Measurements from ENCODE around the gene ESR1. TPM values are rescaled to one million over a fixed set of nuclear protein-coding genes. Genes with fewer than 3 reads are reported as not detected.
A peak's percentile ranks its signal among the peaks of the same experiment; 100 is the strongest.

ESR1 gene
- total RNA-seq, 2 donors from 2014 or later = 0.47 to 0.67 TPM

DNA sequence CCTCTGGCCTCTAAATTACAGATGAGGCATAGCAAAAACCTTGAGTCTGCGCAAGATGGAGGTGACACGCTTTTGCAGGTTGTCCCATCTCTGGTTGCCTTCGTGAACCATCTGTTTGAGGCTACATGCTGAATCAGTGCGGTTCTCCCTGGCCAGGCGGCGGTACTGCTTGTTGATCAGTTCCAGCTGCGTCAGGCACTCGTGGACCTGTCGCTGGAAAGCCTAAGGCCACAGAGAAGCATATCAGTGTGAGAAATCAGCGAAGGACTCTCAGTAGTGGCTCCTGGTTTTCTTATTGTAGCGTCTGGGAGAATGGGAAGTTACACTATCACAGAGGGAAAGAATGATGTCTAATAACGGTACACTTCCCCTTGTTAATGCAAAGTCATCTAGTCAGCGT, 344.4 kb downstream of the ESR1 start:
- no peak overlapping the region for H3K27ac ChIP-seq
- peaks cover 0 to 1% of the 10 kb centered on the region in 2 donors for H3K4me1 ChIP-seq
- H3K36me3 ChIP-seq = peaks cover 95% of the 10 kb centered on the region
- H3K4me3 ChIP-seq = no peak overlapping the region
- no peaks in the 10 kb centered on the region for H3K9me3 ChIP-seq
- no peaks in the 10 kb centered on the region for H3K27me3 ChIP-seq
- TF ChIP-seq, protein P1, sequence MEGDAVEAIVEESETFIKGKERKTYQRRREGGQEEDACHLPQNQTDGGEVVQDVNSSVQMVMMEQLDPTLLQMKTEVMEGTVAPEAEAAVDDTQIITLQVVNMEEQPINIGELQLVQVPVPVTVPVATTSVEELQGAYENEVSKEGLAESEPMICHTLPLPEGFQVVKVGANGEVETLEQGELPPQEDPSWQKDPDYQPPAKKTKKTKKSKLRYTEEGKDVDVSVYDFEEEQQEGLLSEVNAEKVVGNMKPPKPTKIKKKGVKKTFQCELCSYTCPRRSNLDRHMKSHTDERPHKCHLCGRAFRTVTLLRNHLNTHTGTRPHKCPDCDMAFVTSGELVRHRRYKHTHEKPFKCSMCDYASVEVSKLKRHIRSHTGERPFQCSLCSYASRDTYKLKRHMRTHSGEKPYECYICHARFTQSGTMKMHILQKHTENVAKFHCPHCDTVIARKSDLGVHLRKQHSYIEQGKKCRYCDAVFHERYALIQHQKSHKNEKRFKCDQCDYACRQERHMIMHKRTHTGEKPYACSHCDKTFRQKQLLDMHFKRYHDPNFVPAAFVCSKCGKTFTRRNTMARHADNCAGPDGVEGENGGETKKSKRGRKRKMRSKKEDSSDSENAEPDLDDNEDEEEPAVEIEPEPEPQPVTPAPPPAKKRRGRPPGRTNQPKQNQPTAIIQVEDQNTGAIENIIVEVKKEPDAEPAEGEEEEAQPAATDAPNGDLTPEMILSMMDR (IDR thresholded peaks at IDR 0.05) = no peak
- no peak for DNase-seq (ENCODE audit: low spot score)

DNA sequence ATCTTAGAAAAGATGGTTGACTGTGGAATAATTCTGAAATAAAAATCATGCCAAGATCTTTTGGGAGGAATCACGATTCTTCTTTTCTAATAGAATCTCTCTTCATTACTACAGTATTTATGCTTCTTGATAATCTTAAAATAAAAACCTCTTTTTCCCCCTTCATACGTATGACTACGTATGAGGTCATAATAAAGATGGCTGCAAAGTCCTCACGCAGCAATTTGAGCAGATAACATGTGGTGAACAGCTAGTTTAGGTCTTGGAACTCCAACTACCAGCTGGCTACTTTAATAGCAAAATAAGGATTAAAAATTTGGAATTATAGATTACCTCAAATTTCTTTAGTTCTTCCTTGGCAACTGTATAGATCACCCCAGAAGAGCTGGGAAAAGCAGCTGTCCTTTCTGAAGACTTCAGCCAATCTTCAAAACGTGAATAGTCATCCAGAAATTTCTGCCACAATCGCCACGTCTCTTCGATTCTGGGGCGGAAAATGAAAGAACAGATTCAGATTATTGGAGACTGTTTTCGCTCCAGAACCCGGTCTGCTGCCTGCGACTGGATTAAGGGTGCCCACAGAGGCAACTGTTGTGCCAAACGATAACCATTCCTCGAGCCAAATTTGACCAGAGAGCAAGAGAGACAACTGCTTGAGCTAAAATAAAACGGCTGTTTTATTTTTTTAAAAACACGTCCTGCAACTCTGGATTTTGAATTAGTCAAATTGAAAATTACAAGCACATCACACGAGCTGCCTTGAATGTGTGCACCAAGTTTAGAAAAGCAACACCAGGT, 347.3 kb downstream of the ESR1 start:
- TF ChIP-seq, protein P1 (IDR thresholded peaks at IDR 0.05) = no peak
- Histone ChIP-seq H3K4me3 (no peak overlapping the region), H3K36me3 (peaks cover 79% of the 10 kb centered on the region), H3K27me3 (no peaks in the 10 kb centered on the region), H3K9me3 (no peaks in the 10 kb centered on the region), H3K4me1 (no peaks in the 10 kb centered on the region), H3K27ac (no peak overlapping the region)
- no peak for DNase-seq (ENCODE audit: low spot score)

DNA sequence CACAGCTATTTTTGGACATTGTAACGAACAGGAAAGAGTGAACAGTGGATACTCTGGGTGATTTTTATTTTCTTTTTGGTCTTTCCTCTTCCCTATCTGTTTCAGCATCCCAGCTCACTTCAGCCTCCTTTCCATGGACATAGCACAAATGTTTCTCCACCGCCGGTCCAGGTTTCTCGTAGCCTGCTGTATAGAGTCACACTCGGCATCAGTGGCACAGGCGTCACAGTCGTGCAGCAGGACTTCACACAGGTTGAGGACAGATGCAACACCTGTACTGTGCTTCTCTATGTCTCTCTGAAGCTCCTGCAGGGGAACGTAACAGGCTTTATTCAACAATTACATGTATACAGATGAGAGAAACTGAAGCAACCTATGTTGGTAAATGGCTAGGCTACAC, 348.3 kb downstream of the ESR1 start:
- TF ChIP-seq, protein P1 (IDR thresholded peaks at IDR 0.05) = no peak
- no peaks in the 10 kb centered on the region for H3K27me3 ChIP-seq
- H3K9me3 ChIP-seq = no peaks in the 10 kb centered on the region
- H3K4me1 ChIP-seq = no peaks in the 10 kb centered on the region
- DNase-seq (ENCODE audit: low spot score) = no peak
- H3K27ac ChIP-seq = no peak overlapping the region
- peaks cover 79% of the 10 kb centered on the region for H3K36me3 ChIP-seq
- no peak overlapping the region for H3K4me3 ChIP-seq

DNA sequence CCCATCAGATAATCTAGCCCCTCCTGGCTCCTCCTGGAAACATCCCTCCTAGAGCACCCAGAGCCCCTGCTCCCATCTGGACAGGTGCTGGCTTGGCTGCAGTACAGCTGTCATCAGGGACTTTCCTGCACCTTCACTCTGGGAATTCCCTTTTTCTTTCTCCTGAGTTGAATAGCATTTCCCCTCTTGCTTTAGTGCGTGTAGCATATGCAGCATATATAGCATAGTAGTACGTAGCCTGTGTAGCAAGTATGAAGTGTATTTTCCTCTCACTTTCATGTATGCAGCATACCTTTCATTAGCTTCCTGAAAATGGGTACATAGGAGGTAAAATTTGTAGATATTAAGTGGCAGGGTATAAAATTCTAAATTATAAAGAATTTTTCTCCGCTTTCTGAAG, 352.9 kb downstream of the ESR1 start:
- H3K9me3 ChIP-seq = no peaks in the 10 kb centered on the region
- H3K4me3 ChIP-seq = no peak overlapping the region
- peaks cover 47% of the 10 kb centered on the region for H3K36me3 ChIP-seq
- H3K4me1 ChIP-seq = no peaks in the 10 kb centered on the region
- H3K27me3 ChIP-seq = no peaks in the 10 kb centered on the region
- TF ChIP-seq, protein P1 (IDR thresholded peaks at IDR 0.05) = no peak
- DNase-seq (ENCODE audit: low spot score) = no peak
- H3K27ac ChIP-seq = no peak overlapping the region

DNA sequence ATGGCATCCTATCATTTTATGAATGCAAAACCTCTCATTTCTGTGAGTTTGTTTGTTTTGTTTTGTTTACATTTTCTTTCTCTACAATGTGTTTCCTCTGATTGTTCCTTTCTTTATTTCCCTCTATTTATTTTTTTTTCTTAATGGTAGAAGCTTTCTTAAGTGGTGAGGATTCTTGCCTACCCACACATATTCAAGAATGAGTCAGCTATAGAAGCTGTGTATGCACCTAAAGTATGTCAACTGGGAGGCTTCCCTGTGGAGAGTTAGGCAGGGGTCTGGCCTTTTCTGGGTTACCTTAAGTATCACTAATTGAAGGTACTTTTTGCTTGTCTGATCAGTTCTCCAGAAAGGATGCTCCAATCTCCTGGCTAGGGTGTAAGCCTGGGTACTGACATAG, 354.0 kb downstream of the ESR1 start:
- no peak overlapping the region for H3K4me3 ChIP-seq
- H3K36me3 ChIP-seq = peaks cover 36% of the 10 kb centered on the region
- no peaks in the 10 kb centered on the region for H3K4me1 ChIP-seq
- DNase-seq (ENCODE audit: low spot score) = no peak
- no peak overlapping the region for H3K27ac ChIP-seq
- H3K27me3 ChIP-seq = no peaks in the 10 kb centered on the region
- TF ChIP-seq, protein P1 (IDR thresholded peaks at IDR 0.05) = no peak
- H3K9me3 ChIP-seq = no peaks in the 10 kb centered on the region

DNA sequence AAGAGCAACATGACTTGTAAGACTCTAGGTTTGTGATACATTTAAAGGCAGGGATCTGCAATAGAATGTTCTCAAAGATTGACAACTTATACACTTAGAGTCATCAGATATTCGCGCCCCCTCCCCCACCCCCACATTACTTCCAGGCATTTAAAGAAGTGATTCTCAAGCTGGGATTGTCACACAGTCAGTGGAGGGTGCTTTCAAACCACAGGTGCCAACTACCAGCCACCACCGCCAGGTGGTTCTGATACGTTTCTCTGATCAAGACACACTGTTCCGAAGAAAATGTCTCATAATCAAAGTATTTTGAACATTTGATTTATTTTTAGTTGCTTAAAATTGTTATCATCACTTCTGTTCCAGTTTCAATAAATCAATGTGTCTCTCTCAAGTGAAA, 357.5 kb downstream of the ESR1 start:
- Histone ChIP-seq H3K4me3 (no peak overlapping the region), H3K4me1 (peaks cover 0 to 8% of the 10 kb centered on the region in 2 donors), H3K36me3 (peaks cover 20% of the 10 kb centered on the region), H3K27ac (peak overlapping the region; percentile 6 to 88), H3K27me3 (no peaks in the 10 kb centered on the region), H3K9me3 (no peaks in the 10 kb centered on the region)
- DNase-seq (ENCODE audit: low spot score) = no peak
- TF ChIP-seq, protein P1 (IDR thresholded peaks at IDR 0.05) = no peak
